Activated naive CD8-positive, alpha-beta T cell treated with anti-CD3 and anti-CD28 coated beads, Interleukin-2, amount 10 ng/mL, durations not matched to agents 7 days and 5 days (primary cell): ENCODE measurements around the gene FXYD5. TPM values are rescaled to one million over a fixed set of nuclear protein-coding genes. Genes with fewer than 3 reads are reported as not detected.
A peak's percentile ranks its signal among the peaks of the same experiment; 100 is the strongest.
"Not testable (repeated sequence)": the region's sequence is repeated elsewhere in the genome, so short reads cannot be mapped to it uniquely, and the experiment has no call there.

Experiments used
- ATAC-seq: fragments of 150-1000 bp; cut with Tn5 transposase; one replicate; pipeline ENCODE4 v1.10.0; 2021; ENCODE audit warnings: low read depth, moderate library complexity
- POLR2A ChIA-PET: fragments of 350-600 bp; sonication (Branson Sonifier 250); formaldehyde crosslinking; loops from one replicate; lab custom pipeline; 2021; ENCODE audit warnings: antibody characterized with exemption; lab: Charles Lee
- DNase-seq: peaks from one replicate; pipeline ENCODE4 v3.0.0; 2021
- H3K27ac Mint-ChIP-seq: one replicate; pipeline ENCODE4 v1.8.0; 2022; ENCODE audit warnings: mild to moderate bottlenecking, mixed read lengths
- H3K27me3 Mint-ChIP-seq: one replicate; pipeline ENCODE4 v1.8.0; 2022; ENCODE audit warnings: mild to moderate bottlenecking, moderate library complexity, mixed read lengths
- H3K36me3 Mint-ChIP-seq: one replicate; pipeline ENCODE4 v1.8.0; 2021; ENCODE audit warnings: mild to moderate bottlenecking, mixed read lengths
- H3K4me1 Mint-ChIP-seq: one replicate; pipeline ENCODE4 v1.8.0; 2021; ENCODE audit warnings: mixed read lengths
- H3K4me3 Mint-ChIP-seq: one replicate; pipeline ENCODE4 v1.8.0; 2022; ENCODE audit warnings: mild to moderate bottlenecking, moderate library complexity, mixed read lengths
- H3K9me3 Mint-ChIP-seq: one replicate; pipeline ENCODE4 v1.8.0; 2021; ENCODE audit warnings: mixed read lengths
- total RNA-seq, 2 experiments: library from RNA; stranded (reverse); gene quantifications; one replicate each; pipeline ENCODE4 v1.2.3, GENCODE V29; 2021

The FXYD5 gene
- total RNA-seq, 2 experiments from 2014 or later = 353 to 360 TPM

DNA sequence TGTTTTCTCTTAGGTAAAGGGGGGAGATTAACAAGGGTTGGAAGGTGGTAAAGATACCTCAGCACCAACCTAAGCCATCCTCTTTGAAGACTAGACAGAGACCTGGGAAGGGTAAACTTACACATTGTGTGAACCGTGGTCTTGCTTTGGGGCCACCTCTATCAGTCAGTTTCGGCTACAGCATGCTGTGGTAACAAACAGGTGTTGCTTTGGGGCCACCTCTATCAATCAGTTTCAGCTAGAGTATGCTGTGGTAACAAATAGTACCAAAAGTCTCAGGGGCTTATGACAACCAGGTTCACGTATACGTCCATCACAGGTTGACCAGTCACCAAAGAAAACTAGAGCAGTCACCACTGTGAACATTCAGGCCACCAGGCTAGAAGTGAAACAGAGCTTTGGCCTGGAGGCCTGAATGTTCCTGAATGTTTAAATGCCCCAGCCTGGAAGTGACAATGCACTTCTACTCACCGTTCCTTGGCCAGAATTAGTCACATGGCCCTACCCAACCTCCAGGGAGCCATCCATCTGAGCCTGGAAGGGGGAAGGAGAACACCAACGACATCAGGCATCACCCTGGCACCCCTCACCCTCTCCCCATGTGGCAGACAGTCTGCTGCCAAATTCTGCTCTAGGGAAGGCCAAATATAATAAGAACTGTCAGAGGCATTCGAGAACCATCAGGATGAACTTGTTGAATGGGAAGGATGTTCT lies 7.6 kb upstream of the FXYD5 start:
- POLR2A ChIA-PET = no interaction called here

DNA sequence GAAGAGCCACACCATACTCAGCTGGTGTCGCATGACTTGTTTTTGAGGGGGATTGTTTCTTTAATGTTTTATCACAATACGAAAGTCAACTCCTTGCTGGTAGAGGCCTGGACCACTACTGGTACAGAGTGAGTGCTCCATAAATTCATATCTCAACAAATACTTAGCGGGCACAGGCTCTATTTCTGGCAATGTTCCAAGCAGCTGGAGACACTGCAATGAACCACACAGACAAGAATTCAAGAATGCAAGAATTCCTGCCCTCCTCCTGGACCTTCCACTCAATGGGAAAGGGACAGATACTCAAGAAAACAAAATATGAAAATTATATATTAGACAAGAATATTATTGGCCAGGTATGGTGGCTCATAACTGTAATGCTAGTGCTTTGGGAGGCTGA lies 5.1 kb upstream of the FXYD5 start:
- DNase-seq = no peak
- POLR2A ChIA-PET = no interaction called here
- Mint-ChIP-seq H3K36me3 (no peaks in the 10 kb centered on the region), H3K9me3 (no peaks in the 10 kb centered on the region), H3K27me3 (peaks cover 9% of the 10 kb centered on the region), H3K27ac (no peak overlapping the region), H3K4me3 (no peak overlapping the region), H3K4me1 (peaks cover 19% of the 10 kb centered on the region)
- no peak for ATAC-seq

More for the DNA sequence above, 7.6 kb upstream of the FXYD5 start:
- ATAC-seq = no peak
- H3K9me3 Mint-ChIP-seq = no peaks in the 10 kb centered on the region
- peaks cover 12% of the 10 kb centered on the region for H3K4me1 Mint-ChIP-seq
- H3K4me3 Mint-ChIP-seq = no peak overlapping the region
- DNase-seq = no peak
- H3K36me3 Mint-ChIP-seq = no peaks in the 10 kb centered on the region
- peaks cover 10% of the 10 kb centered on the region for H3K27me3 Mint-ChIP-seq
- H3K27ac Mint-ChIP-seq = no peak overlapping the region

DNA sequence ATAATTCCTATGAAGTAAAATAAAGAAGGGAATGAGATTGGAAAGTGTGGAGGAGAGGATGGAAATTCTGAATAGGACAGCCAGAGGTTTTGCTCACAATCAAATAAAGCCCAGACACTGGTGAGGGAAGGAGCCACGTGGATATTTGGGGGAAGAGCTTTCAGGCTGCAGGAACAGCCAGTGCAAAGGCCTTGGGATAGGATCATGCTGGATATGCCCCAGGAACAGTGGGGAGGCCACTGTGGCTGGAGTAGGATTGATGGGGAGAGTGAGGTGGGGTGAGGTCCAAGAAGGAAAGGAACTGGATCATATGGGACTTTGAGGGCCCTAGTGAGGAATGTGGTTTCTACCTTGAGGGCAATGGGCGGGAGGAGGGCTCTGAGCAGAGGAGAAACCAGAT lies 4.1 kb upstream of the FXYD5 start:
- DNase-seq = no peak
- no peak for ATAC-seq
- no peaks in the 10 kb centered on the region for H3K36me3 Mint-ChIP-seq
- POLR2A ChIA-PET = no interaction called here
- H3K4me1 Mint-ChIP-seq = peaks cover 19% of the 10 kb centered on the region
- H3K4me3 Mint-ChIP-seq = no peak overlapping the region
- H3K27ac Mint-ChIP-seq = no peak overlapping the region
- no peaks in the 10 kb centered on the region for H3K9me3 Mint-ChIP-seq
- peaks cover 9% of the 10 kb centered on the region for H3K27me3 Mint-ChIP-seq

DNA sequence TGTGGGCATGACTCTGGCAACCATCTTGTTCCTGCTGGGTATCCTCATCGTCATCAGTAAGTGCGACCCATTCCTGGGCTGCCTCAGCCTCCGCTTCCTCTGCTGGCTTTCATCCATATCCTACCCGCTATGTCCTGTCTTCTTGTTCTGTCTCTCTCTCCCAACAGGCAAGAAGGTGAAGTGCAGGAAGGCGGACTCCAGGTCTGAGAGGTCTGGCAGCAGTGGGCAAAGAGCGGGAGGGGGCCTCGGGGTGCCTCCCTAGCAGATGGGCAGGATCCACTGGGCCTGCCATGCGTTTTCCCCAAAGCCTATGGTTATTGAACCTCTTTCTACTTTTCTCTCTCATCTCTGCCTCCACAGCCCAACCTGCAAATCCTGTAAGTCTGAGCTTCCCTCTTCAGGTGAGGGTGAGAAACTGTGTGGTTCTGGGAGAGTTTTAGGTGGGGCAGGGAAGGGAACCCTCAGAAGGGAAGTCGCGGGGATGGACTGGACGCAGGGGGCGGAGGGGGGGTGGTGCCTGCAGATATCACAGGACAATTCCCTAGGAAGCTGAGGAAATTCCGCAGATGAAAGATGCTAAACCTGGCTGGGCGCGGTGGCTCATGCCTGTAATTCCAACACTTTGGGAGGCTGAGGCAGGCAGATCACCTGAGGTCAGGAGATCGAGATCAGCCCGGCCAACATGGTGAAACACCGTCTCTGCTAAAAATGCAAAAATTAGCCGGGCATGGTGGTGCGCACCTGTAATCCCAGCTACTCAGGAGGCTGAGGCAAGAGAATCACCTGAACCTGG lies 3.1 kb upstream of the FXYD5 start:
- Mint-ChIP-seq H3K4me1 (peaks cover 26% of the 10 kb centered on the region), H3K9me3 (no peaks in the 10 kb centered on the region), H3K4me3 (no peak overlapping the region), H3K27ac (peak overlapping the region; percentile 21), H3K27me3 (peaks cover 9% of the 10 kb centered on the region), H3K36me3 (peaks cover 8% of the 10 kb centered on the region)
- no peak for DNase-seq
- no peak for ATAC-seq
- POLR2A ChIA-PET = interaction anchor here (0.6 kb wide), 1 partner anchor 8 kb away, joined by 3 read pairs; no protein-coding TSS in a partner anchor

DNA sequence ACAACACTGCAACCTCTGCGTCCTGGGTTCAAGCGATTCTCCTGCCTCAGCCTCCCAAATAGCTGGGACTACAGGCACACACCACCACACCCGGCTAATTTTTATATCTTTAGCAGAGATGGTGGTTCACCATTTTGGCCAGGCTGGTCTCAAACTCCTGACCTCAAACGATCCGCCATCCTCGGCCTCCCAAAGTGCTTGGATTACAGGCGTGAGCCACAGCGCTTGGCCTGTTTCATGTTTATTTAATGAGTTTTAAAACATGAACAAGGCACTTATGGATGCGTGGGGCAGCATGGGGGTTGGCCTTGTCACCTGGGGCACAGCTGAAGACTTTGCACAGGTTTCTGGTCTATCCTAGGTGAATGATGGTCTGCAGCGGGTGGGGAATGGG lies 1.4 kb upstream of the FXYD5 start:
- Mint-ChIP-seq H3K4me3 (peak overlapping the region; percentile 98), H3K36me3 (peaks cover 19% of the 10 kb centered on the region), H3K4me1 (peaks cover 30% of the 10 kb centered on the region)
- not testable (repeated sequence) for H3K27me3 Mint-ChIP-seq, ATAC-seq, H3K9me3 Mint-ChIP-seq, DNase-seq, H3K27ac Mint-ChIP-seq
- POLR2A ChIA-PET = interaction anchor here (0.6 to 3.2 kb wide), 11 partner anchors 12 to 112 kb away, joined by 3 to 40 read pairs (median 10); no protein-coding TSS in a partner anchor

DNA sequence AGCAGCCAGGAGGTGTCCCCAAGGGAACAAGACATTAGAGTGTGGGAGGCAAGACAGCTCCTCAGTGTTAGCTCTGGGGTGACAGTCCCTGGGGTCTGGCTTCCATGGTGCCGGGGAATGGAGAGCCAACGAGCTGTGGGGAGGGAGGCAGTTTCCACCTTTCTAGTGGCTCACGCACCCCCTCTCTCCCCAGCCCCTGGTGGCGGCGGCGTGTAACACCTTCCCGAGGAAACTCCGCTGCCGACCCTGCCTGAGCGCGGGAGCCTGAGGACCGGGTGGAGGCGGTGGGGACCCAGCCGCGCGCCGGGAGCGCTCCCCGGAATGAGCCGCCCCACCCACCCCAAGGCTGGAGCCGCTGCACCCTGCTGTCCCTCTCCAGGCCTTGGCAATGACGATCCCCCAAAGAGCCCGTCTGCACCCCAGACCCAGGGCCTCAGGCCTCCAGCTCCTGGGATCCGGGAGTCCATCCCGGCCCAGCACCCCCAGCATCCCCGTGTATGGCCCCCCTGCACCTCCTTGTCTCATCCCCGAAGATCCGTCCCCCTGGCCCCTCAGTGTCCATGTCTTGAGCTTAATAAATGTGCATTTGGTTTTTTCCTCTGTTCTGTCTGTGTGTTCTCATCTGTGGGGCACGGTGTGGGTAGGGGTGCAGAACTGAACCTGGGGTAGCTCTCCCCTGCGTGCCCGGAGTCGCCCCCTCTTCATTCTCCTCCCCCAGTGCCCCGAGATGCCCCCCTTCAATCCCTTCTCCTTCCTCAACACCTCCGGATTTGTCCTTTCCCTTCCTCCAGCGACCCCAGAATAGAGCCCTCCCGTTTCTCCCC lies 622 bp upstream of the FXYD5 start:
- Mint-ChIP-seq H3K4me3 (peak overlapping the region; percentile 98), H3K36me3 (peaks cover 27% of the 10 kb centered on the region), H3K9me3 (no peaks in the 10 kb centered on the region), H3K27me3 (peaks cover 9% of the 10 kb centered on the region), H3K4me1 (peaks cover 34% of the 10 kb centered on the region), H3K27ac (peak overlapping the region; percentile 93)
- peak; percentile 82 for DNase-seq
- ATAC-seq = peak; percentile 66
- POLR2A ChIA-PET = interaction anchor here (0.6 to 3.2 kb wide), 19 partner anchors 8 to 158 kb away, joined by 3 to 40 read pairs (median 5); no protein-coding TSS in a partner anchor

DNA sequence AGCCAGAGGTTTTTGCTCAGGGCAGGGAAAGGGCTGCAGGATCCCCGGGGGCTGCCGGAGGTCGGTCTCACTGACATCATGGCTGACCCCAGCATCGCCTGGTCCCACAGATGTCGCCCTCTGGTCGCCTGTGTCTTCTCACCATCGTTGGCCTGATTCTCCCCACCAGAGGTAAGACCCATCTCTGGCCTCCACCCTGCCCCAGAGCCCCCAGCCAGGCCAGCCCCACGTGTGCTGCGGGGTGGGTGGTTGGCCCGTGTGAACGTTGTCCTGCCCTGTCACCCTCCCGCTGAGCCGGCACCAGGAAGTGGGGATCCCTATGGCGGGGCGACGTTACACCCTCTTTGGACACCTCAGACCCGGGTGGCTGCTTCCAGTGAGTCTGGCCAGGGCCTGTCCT lies 906 bp downstream of the FXYD5 start:
- no peaks in the 10 kb centered on the region for H3K9me3 Mint-ChIP-seq
- H3K4me1 Mint-ChIP-seq = peaks cover 38% of the 10 kb centered on the region
- peaks cover 9% of the 10 kb centered on the region for H3K27me3 Mint-ChIP-seq
- peak; percentile 60 for DNase-seq
- H3K27ac Mint-ChIP-seq = peak overlapping the region; percentile 93
- peak overlapping the region; percentile 98 for H3K4me3 Mint-ChIP-seq
- POLR2A ChIA-PET = interaction anchor here (1.8 to 3.2 kb wide), 5 partner anchors 7 to 56 kb away, joined by 5 to 40 read pairs (median 19); no protein-coding TSS in a partner anchor
- peaks cover 42% of the 10 kb centered on the region for H3K36me3 Mint-ChIP-seq
- ATAC-seq = peak; percentile 22

DNA sequence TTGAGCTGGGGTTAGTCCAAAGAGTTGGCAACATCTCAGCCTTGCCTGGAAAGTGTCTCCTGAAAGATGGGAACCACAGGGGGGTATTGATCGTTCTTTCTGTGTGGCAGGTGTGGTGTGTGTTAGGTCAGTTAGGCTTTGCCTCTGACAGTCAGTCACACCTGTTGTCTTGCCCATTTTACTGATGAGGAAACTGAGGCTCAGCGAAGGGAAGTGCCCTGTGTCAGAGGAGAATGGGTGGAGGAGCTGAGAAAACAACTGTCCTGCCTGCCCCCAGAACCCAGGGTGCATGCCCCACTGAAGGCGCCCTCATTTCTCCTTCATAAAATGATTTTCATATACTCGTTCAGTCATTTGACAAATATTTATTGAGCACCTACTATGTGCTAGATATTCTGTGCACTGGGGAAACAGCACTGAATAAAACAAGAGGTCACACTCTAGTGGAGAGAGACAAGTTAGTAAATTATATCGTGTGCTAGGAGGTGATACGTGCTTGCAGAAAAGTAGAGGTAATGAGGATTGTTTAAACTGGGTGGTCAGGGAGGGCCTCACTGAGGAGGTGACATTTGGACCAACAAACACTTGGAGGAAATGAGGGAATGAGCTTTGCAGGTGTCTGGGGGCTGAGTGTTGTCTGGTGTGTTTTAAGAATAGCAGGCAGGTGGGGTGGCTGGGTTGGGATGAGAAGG lies 1.6 kb downstream of the FXYD5 start:
- DNase-seq = no peak
- ATAC-seq = no peak
- Mint-ChIP-seq H3K4me3 (peak overlapping the region; percentile 98), H3K27me3 (peaks cover 9% of the 10 kb centered on the region), H3K27ac (peak overlapping the region; percentile 93), H3K4me1 (peaks cover 36% of the 10 kb centered on the region), H3K9me3 (peaks cover 3% of the 10 kb centered on the region), H3K36me3 (peaks cover 48% of the 10 kb centered on the region)
- POLR2A ChIA-PET = interaction anchor here (3.1 to 3.2 kb wide), 2 partner anchors 17 to 55 kb away, joined by 14 to 40 read pairs; no protein-coding TSS in a partner anchor

DNA sequence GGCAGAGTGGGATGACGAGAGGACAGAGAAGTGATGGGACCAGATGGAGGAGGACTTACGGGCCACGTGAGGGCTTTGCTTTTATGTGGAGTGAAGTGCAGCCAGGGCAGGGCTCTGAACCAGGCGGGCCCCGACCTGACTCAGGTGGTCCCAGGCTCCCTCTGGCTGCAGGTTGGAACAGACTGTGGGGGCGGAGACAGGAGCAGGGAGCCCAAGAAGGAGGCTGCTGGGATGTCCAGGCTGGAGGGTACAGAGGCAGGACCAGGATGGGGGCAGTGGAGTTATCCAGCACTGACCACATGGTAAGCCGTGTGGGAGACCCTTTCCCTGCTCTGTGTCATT lies 2.1 kb downstream of the FXYD5 start:
- ATAC-seq = no peak
- Mint-ChIP-seq H3K4me1 (peaks cover 36% of the 10 kb centered on the region), H3K27me3 (peaks cover 8% of the 10 kb centered on the region), H3K27ac (peak overlapping the region; percentile 93), H3K36me3 (peaks cover 53% of the 10 kb centered on the region), H3K9me3 (peaks cover 6% of the 10 kb centered on the region), H3K4me3 (peak overlapping the region; percentile 98)
- no peak for DNase-seq
- POLR2A ChIA-PET = no interaction called here

DNA sequence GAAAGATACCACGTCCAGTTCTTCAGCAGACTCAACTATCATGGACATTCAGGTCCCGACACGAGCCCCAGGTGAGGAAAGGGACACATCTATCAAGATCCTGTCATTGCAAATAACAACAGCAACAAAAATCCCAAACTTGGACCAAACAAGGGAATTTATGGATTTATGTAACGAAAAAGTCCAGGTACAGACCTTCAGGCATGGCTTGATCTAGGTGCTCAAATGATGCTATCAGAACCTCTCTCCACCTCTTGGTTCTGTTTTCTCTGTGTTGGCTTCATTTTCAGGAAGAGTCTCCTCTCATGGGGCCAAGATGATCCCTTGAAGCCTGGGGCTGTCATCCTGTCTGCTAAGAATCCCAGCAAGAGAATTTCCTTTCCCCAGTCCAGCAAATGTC lies 2.9 kb downstream of the FXYD5 start:
- no peak overlapping the region for H3K27ac Mint-ChIP-seq
- no peak for ATAC-seq
- H3K4me1 Mint-ChIP-seq = peaks cover 36% of the 10 kb centered on the region
- H3K4me3 Mint-ChIP-seq = peak overlapping the region; percentile 43
- POLR2A ChIA-PET = interaction anchor here (0.9 kb wide), 1 partner anchor 9 kb away, joined by 4 read pairs; no protein-coding TSS in a partner anchor
- H3K36me3 Mint-ChIP-seq = peaks cover 61% of the 10 kb centered on the region
- peaks cover 11% of the 10 kb centered on the region for H3K9me3 Mint-ChIP-seq
- H3K27me3 Mint-ChIP-seq = peaks cover 4% of the 10 kb centered on the region
- DNase-seq = no peak

DNA sequence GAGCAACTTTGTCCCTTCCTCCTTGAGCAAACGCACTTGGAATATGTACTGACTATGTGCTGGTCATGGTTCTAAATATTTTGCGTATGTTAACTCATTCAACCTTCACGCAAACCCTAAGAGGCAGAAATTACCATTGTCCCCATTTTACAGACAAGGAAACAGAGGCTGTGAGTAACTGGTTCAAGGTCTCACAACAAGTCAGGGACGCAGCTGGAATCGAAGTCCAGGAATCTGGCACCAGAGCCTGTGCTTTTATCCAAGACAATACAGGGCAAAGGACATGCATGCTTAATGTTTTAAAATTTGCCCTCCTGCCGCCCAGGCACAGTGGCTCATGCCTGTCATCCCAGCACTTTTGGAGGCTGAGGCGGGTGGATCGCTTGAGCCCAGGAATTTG lies 5.1 kb downstream of the FXYD5 start:
- Mint-ChIP-seq H3K4me1 (peaks cover 27% of the 10 kb centered on the region), H3K4me3 (no peak overlapping the region), H3K9me3 (peaks cover 20% of the 10 kb centered on the region), H3K36me3 (peaks cover 83% of the 10 kb centered on the region), H3K27me3 (no peaks in the 10 kb centered on the region), H3K27ac (no peak overlapping the region)
- ATAC-seq (no peak), DNase-seq (no peak)
- POLR2A ChIA-PET = interaction anchor here (0.8 to 1.7 kb wide), 3 partner anchors 9 to 18 kb away, joined by 3 to 5 read pairs (median 3); no protein-coding TSS in a partner anchor

DNA sequence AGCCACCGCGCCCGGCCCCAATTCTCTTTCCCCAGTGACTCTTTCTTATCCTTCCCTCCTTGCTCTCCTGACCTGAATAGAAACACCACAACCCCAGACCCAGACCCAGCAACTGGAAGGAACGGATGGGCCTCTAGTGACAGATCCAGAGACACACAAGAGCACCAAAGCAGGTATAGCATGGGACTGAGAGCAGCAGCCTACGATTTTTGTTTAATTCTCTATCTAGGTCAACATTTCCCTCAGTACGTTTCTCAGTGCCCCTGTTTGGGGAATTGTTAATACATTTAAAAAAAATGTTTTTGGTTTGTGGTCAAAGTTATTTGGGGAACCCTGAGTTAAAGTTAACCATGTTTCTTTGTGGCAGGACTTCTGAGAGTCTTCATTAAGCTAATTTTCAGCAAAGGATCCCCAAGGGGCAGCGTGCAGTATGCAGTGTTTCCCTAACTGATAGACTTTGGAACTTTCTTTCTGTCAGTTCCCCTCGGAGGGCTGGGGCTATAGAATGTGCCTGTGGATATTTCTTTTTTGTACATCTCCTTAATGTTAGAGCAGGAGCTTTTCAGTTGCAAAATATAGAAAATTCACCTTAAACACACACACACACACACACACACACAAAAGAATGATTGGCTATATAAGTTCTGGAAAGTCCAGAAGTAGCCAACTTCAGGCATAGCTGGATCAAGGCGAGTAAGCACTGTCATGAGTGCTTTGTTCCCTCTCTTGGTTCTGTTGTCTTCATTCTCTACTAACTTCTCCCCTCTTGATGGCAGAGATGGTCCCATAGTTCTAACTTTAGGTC lies 6.3 kb downstream of the FXYD5 start:
- Mint-ChIP-seq H3K4me1 (peaks cover 30% of the 10 kb centered on the region), H3K27ac (no peak overlapping the region), H3K36me3 (peaks cover 93% of the 10 kb centered on the region), H3K4me3 (no peak overlapping the region), H3K27me3 (no peaks in the 10 kb centered on the region), H3K9me3 (peaks cover 25% of the 10 kb centered on the region)
- DNase-seq = no peak
- POLR2A ChIA-PET = interaction anchor here (1.0 to 1.4 kb wide), 2 partner anchors 19 to 20 kb away, joined by 3 read pairs; no protein-coding TSS in a partner anchor
- ATAC-seq = no peak
